NCI-H524 (cell line): ENCODE results near the gene PDE4D.

ENCODE experiments used
- DNase-seq, 2 experiments: peaks; one replicate each; lab custom pipeline; 2025; lab: John Stamatoyannopoulos, UW

The PDE4D gene

DNA sequence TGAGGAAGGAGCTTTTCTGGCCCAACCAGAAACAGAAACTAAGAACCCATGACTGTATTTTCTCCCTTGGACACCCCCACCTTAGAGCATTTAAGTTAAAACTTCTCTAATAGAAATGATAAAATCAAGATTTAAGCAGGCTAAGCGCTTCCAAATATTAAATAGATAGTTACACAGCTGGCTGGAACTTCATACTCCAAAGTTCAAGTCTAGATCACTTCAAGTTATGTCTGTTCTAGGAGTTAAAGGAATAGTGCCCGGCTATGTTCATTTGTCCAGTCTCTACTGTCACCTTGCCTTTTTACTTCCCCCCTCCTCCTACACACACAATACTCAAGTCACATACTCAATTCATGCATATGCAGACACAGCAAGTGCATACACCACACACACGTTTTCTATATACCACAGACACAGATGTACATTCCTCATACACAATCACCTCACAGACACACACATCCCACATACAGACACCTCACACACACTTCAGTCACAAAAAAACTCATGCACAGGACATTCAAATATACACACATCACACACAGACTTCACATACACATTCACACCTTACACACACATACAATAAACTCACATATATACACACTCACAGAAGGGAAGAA is 237.7 kb downstream of the PDE4D start:
- DNase-seq, result no peak

DNA sequence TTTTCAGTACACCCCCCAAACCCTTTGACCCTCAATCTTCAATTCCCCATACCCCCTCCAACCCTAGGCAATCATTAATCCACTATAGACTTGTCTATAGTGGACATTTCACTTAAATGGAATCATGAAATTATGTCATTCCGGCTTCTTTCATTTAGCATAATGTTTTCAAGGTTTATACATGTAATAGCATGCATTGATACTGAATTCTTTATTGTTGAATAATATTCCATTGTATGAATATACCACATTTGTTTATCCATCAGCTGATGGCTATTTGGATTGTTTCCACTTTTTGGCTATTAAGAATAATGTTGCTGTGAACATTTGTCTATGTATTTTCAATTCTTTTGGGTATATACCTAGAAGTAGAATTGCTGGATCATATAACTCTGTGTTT is 238.8 kb downstream of the PDE4D start:
- DNase-seq, result no peak

DNA sequence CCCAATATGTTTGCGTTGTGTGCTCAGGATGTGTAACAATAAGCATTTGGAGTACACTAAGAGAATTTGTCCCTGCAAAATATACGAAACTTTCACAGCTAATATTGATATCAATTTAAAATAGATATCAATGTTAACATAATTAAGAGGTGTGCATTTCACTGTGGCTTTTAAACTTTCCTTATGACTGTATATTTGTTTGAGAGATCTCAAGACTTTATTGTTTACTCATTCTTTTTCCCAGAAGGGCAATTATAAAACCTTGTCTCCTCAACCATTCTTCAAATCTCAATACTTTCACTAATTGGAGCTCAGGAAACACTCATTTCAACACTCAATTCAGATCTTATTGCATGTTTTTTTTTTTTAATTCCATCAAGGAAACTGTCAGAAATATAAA is 241.1 kb downstream of the PDE4D start:
- no peak for DNase-seq

DNA sequence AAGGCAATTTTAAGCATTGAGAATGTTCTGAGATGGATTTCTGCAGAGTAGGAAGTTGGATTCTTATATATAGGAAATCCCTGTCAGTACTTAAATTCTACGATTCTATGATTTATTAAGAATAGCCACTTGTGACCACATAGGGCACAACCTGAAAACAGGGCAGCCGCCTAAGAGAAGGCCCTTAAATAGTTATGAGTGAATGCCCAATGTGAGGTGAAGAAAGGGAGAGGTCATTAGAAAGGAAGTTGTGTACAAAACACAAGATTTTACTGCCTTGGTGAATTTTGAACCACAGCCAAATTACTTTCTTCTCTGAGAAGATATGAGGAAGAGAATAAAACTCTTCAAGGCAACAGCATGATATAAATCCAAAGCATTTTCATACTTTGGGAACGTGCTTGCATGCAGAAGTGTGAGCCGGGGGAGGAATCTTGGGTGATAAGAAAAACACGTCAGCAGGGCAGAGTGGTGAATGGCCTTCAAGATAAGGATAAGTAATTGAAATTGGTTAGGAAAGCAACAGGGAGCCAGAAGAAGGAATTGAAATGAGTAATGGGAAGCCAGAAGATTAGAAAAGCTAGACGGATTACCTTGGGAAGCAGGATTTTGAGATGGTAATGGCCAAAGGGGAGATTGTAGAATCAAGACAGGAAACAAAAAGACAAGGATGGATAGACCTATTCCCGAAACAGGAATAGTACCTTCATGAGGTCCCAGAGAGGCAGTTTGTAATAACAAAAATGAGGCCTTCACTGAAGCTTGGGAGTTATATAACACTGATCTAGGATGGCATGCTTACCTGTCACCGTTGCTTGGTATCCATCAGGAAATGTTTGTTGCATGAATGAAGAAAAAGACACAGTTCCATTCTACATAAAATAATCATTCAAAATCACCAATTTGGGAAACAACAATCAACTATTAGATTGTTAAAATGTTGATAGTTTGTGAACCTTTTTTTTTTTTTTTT is 244.3 kb downstream of the PDE4D start:
- no peak for DNase-seq

DNA sequence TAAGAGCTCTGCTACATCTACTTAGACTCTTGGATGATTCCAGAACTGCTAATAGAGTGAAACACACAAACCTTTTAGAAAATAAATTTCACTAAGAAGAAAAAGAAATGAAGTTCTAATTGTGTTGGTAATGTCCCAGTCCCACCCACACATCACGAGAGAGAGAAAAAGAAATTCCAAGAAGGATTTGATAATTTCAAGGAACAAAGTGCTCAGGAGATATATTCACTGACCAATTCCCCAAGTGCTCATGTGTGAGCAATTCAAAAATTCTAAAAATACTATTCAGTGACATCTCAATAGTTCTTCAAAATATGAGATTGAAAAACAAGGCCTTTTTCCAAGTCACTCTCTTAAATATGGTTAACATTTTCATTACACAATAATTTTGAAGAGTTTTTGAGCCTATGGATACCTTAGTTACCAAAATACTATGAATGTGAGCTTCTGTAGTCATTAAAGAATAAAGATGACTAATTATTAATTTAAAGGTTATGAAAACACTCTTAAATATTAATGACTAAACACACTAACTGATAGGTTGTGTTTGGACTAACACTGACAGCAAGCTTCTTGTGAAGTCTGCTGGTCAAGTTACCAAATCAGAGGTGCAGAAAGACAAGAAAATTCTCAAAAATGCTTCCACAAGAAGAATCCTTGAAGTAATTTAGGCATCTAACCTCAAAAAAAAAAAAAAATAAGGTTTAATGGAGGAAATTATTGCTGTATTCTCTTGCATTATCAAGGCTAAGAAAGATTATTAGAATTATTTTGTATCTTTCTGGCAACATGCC is 245.3 kb downstream of the PDE4D start:
- DNase-seq, result no peak

DNA sequence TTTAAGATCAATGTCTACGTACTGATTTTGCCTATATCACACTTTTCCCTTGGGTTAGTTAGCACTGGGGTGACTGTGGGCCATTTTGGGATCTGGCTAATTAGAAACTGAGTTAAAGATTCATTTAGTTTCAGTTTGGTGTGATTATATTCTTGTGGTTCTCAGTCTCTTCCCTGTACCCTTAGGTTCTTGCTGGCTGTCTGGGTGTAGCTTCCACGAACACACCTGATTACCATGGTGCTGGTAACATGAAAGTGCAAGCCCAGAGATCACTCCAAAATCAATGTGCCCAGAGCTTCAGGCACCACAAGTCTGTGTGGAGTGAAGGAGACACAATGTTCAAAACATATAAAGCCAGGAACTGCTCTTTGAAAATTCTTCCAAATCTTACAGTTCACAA is 248.1 kb downstream of the PDE4D start:
- no peak for DNase-seq

DNA sequence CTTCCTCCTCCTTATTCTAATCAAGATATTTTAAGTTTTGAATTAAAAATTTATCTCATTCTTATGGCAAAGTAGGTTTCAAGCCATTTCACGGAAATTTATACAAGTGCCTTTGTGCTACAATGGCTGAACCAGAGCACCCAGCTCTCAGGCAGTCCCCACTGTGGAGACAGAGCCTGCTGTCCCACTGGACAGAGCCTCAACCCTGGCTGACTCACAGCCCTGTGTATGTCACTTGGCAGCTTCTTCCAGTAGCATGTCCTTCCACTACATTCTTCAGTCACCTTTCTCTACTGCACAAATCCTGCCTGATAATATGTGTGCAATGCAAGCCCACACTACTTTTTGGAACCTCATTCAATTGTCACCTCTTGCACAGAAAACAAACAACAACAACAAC is 253.1 kb downstream of the PDE4D start:
- no peak for DNase-seq

DNA sequence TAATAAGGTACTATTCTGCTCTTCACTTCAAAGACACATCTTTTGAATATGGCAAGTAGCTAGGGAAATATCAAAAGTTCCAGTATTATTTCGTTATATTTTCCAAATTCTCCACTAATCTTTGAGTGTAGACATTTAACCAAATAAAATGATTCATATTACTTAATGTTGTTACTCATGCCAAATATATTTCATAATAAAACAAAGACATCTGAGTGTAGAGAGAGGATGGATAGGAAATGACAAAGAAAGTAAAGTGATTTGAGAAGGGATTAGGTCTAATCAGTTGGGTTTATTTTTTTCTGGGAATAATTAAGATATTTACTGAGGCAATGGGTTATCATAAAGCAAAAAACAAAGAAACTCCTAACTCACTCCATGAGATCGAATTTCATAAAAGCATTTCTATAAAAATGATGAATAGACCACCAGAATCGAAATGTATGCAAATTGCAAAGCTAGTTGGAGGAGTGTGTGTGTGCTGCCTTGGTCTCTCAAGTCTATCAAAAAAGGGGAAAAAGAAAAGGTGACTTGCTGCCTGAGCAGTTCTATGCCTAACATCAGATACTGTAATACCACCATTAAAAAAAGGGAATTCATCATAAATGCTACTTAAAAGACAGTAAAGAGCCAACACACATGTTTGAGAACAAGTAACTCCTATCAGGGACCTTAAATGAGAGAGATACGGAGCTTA is 255.5 kb downstream of the PDE4D start:
- no peak for DNase-seq

DNA sequence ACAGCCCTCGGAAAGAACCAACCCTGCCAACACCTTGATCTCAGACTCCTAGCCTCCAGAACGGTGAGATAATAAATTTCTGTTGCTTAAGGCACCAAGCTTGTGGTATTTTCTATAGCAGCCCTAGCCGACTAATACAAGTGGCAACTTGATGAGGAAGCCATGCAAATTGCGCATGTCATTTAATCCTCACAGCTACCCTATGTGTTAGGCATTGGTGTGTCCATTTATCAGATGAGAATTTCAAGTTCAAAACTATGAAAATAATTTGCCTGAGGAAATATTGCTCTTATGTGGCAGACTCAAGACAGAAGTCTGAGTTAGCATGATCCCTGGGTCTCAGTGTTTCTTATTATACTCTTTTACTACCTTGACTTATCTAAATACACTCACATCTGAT is 264.0 kb downstream of the PDE4D start:
- no peak for DNase-seq

DNA sequence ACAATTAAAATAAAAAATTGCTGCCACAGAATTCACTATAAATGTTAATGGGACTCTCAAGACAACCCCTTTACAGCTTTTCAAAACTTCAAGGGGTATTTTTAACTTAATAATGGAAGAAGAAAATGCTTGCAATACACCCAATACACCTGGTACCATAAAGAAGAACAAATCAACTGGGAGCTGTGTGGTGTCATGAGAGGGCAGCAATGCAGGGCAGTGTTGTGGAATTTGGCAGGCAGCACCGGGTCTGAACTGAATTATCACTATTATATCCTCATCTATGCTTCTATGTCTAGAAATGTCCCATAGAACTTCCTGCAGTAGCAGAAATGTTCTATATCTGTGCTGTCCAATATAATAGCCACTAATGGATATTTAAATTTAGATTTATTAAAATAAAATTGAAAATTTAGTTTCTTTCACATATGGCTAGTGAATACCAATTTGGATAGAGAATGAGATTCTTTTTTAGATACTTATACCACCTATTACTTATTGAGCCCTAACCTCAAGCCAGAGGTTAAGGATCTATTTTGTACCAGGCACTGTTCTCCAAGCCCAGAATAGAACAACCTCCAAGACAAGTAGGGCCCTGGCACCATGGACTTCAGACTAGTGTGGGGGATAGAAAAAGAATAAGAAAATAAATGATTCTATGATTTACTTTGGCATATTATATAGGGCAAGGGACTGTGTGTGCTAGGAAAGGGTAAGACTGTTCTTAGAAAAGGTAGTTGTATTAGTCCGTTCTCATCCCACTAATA is 265.3 kb downstream of the PDE4D start:
- DNase-seq, result no peak

DNA sequence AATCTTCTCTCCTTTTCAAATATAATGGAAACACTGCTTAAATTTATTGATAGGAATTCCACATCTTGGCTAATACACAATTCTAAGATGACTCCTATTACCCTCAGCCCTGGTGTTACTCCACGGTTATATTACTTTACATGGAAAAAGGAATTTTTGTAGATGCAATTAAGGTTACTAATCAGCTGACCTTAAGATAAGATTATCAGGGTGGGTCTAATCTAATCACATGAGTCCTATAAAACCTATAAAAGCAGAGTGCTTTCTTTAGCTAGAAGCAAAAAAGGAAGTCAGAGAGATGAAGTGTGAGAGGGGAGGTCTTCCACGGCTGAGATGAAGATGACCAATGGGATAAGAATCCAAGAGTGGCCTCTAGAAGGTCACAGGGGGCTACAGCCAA is 268.6 kb downstream of the PDE4D start:
- DNase-seq, result no peak

DNA sequence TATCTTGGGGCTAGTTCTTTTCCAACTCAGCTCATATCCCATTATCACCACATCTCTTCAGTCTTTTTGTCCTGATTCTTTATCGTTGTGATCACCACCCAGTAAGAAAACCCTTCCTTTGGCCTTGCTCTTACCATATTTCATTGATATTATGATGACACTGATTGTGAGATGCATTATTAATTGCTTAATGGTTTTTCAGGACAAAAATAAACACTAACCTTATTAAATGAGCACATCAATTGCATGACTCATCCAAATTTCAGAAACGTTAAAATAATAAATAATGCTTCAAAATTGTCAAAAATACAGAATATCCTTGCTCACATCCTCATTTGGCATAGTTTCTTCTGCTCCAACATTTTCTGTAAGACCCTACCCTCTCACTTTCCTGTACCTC is 270.7 kb downstream of the PDE4D start:
- no peak for DNase-seq

DNA sequence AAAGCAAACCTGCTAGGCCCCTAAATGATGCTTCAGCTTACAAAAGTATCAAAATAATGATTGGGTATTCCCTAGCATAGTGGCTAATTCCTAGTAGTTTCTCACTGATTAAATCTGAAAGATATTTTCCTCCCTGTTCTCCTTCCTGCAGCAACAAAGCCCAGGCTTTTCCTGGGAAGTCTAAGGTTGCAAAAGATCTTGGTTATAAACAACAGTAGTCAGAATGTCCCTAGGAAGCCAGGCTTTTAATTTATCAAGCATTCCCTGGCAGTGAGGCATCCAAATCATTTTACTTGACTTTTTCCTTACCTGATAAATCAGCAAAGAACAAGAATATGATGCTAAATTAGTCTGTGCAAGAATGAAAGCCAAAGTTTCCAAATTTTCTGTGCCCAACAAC is 272.0 kb downstream of the PDE4D start:
- DNase-seq, result no peak

DNA sequence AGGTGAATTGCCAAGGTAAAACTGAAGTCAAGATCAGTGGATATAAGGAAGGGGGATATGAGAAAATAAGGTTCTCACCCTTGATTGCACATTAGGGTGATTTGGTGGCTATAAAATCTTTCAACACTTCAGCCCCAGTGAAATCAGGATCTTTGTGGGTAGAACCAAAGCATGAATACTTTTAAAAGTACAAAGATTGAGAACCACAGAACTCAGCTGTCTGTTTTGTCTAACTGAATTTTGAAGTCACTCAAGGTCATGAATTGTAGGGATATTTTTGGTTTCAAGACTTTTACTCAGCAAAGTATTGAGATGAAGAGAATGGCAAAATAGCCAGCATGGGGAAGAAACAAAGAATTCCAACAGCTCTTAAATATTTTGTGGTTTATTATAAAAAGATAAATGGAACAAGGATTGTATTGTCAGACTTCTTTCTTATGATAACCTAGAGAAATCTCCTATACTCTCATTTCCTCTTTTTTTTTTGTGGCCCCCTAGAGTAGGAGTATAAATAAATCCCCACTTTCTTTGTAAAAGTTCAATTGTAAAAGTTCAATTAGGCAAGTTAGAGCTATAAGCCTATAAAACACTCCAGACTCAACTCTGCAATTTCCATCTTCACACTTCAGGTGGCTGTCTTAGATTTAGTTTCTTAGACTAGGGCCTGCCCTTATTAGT is 272.9 kb downstream of the PDE4D start:
- DNase-seq, result no peak

DNA sequence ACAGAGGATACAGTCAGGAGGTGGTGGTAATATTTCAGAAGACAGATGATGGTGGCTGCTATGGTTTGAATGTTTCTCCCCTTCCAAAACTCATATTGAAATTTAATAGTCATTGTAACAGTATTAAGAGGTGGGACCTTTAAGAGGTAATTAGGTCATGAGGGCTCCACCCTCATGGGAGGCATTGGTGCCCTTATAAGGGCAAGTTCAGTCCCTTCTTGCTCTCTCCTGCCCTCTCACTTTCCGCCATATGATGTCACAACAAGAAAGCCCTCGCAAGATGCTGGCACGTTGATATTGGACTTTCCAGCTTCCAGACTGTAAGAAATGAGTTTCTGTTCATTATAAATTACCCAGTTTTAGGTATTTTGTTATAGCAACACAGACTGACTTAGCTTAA is 274.9 kb downstream of the PDE4D start:
- no peak for DNase-seq

DNA sequence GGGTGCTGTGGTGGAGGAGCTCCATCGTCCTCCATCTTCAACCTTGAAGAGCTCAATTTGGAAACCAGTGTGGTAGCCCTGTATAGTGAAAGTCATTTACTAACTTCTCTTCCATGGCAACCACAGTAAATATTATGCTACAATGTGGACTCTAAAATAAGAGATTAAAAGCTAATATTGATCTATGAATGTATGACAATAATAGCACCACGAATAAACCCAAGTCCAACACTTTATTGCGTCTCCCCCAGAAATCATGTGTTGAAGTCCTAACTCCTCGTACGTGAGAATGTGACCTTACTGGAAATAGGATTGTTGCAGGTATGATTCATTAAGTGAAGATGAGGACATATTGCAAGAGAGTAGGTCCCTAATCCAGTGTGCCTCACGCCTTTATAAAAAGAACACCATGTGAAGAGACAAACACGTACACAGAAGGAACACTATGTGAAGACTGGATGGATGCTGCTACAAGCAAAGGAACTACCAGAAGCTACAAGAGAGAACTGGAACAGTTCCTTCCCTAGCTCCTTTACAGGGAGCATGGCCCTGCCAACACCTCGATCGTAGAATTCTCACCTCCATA is 276.2 kb downstream of the PDE4D start:
- no peak for DNase-seq

DNA sequence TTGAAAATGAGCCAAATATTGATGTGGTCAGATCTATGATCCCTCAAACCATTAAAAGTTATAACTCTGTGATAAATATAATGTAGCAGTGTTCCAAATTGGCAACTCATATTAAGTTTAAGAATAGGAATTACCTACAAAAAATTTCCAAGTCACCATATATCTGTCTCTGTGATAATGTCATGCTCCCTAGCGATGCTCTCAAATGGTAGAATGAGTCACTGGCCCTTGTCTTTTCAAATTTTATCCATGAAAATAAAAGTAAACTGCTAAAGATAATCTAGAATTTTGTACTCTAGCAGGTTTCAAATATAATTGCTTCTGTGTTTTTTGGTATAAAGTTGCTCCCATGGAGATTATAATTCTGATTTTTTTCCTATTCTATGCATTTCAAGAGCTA is 277.1 kb downstream of the PDE4D start:
- no peak for DNase-seq

DNA sequence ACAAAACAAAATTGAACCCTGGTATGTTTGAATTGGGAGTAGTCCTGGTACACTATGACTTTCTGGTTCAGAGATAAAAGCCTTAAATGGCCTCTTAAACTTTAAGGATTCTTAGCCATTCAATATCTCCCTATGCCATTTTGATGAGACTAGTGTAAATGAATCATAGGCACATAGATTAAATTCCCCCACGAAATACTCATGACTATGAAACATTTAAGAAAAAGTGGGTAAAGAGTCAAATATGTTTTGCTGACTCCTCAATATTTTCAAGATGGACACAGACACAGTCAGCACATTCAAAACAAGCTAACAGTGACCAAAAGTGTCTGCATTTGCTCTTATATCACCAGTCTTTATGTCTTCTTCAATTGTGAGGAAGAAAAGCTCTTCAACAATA is 278.3 kb downstream of the PDE4D start:
- no peak for DNase-seq

DNA sequence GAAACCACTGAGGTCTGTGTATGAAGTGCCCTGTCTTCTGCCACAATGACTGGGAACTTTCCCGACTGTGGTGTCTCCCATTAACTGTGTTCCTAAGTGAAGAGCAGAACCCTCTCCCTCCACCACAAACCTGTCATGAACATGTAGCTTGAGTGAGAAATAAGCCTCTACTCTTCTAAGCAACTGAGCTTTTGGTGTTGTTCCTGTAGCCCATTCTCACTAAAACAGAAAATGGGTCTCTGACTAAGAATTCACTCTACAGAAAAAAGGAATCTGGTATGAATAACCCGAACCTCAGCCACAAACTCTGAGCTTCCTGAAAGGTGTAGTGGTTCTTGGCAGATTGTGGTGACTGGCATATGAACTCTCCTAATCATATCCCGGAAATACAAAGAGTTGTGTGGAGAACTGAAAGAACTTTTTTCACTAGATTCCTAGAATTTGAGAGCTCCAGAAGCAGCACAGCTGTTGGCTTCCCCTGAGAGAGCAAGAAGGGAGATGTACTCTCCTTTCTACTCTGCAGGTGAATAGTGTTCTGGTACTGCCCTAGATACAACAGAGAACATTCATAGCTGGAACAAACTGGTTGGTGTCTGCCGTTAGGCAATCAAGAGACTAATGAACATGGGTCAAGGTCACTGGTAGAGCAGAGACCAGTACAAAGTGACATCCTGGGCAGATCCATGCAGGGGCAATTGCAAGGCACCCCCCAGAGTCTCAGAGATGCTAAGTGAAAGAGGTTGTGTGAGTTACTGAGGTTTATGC is 283.8 kb downstream of the PDE4D start:
- DNase-seq, result no peak

DNA sequence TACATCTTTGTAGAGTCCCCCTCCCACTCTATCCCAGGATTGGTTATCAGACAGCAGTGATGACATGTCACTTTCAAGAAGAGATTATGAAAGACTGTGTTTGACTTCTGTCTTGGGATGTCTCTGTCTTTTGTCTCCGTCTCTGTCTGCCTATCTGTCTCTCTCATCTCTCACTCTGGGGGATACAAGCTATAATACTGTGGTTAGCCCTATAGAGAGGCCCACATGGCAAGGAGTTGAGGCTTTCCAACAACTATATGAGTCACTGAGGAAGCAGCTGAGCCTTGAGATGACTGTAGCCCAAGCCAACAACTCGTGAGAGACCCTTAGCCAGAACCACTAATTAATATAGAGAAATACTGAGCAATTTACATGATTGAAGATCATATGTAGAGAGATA is 284.8 kb downstream of the PDE4D start:
- DNase-seq, result no peak
